Panc1 (cell line): ENCODE results near the gene SUPT20H.

ENCODE experiments used
- CTCF ChIP-seq: fragments of 450-650 bp; IDR thresholded peaks from 2 replicates; pipeline ENCODE4 v1.5.1; 2017; ENCODE audit warnings: mild to moderate bottlenecking
- POLR2AphosphoS5 ChIP-seq: IDR thresholded peaks from 2 replicates; pipeline ENCODE4 v1.6.1; 2012; ENCODE audit warnings: mild to moderate bottlenecking, low read depth, low read length, moderate library complexity
- REST ChIP-seq, 2 experiments: IDR thresholded peaks; 2 replicates each; pipeline ENCODE4 v1.6.1; 2011 to 2012; ENCODE audit warnings: low read depth in 2 of 2, control low read depth in 1 of 2, low read length in 1 of 2, mild to moderate bottlenecking in 1 of 2, moderate library complexity in 1 of 2; ENCODE audit not compliant: insufficient read depth in 1 of 2
- SIN3A ChIP-seq: IDR thresholded peaks from 2 replicates; pipeline ENCODE4 v1.6.1; 2012; ENCODE audit warnings: low read depth, mild to moderate bottlenecking, low read length, moderate library complexity, borderline replicate concordance; ENCODE audit not compliant: insufficient read depth
- TCF7L2 ChIP-seq: IDR thresholded peaks from 2 replicates; pipeline ENCODE4 v1.6.1; 2011; ENCODE audit warnings: mild to moderate bottlenecking, low read depth, low read length, inconsistent platforms

- TF ChIP-seq CTCF, result no peak
- TF ChIP-seq POLR2AphosphoS5, result no peak
- no peak for TF ChIP-seq REST (IDR thresholded peaks at IDR 0.05; ENCODE audit: insufficient read depth in 1 of 2, low read depth in 2 of 2, low read length in 1 of 2)
- TF ChIP-seq TCF7L2, result no peak
- TF ChIP-seq SIN3A, result no peak
These were observed 32.7 kb downstream of the SUPT20H start for GRCh38 chr13:37026771-37027170.
